Glomerular visceral epithelial cell (primary cell): ENCODE data around the gene DIS3.
"Not testable (repeated sequence)": the region's sequence is repeated elsewhere in the genome, so short reads cannot be mapped to it uniquely, and the experiment has no call there.

ENCODE experiments used
- DNase-seq: peaks from one replicate; pipeline ENCODE4 v3.0.0-alpha.2; 2016; ENCODE audit errors: extremely low spot score

The DIS3 gene

GRCh38 chr13:72781451-72782439, at the start of gene DIS3, which contains the start of gene PIBF1:
Gene DIS3 (minus strand): TSS chr13:72781900. CDS start chr13:72781832, 68 bp downstream.
Gene PIBF1 (plus strand): TSS chr13:72782133. CDS start chr13:72783470, 1,337 bp downstream.
- peak; percentile 98 for DNase-seq

- DNase-seq, result no peak
Observed at GRCh38 chr13:72823724-72824123, 42.0 kb upstream of the DIS3 start.

- no peak for DNase-seq
Observed at GRCh38 chr13:72823081-72823480, 41.4 kb upstream of the DIS3 start.

GRCh38 chr13:72820898-72821279, 39.2 kb upstream of the DIS3 start:
- DNase-seq, result no peak

GRCh38 chr13:72820156-72820897, 38.6 kb upstream of the DIS3 start:
- DNase-seq, result peak; percentile 48

- peak; percentile 32 for DNase-seq
Observed at GRCh38 chr13:72808917-72809500, 27.3 kb upstream of the DIS3 start.

- not testable (repeated sequence) for DNase-seq
Observed at GRCh38 chr13:72806514-72806913, 24.8 kb upstream of the DIS3 start.

GRCh38 chr13:72805676-72806346, 24.1 kb upstream of the DIS3 start:
- no peak for DNase-seq

- DNase-seq, result no peak
Observed at GRCh38 chr13:72804301-72804700, 22.6 kb upstream of the DIS3 start.

GRCh38 chr13:72798817-72799216, 17.1 kb upstream of the DIS3 start:
- no peak for DNase-seq

GRCh38 chr13:72792640-72793039, 10.9 kb upstream of the DIS3 start:
- no peak for DNase-seq

- DNase-seq, result no peak
Observed at GRCh38 chr13:72788831-72789230, 7.1 kb upstream of the DIS3 start.

GRCh38 chr13:72784679-72785078, 3.0 kb upstream of the DIS3 start:
- not testable (repeated sequence) for DNase-seq

GRCh38 chr13:72782717-72783116, 1.0 kb upstream of the DIS3 start:
- DNase-seq, result no peak

GRCh38 chr13:72774019-72774418, 7.7 kb downstream of the DIS3 start:
- DNase-seq, result no peak

GRCh38 chr13:72763411-72763810, 18.3 kb downstream of the DIS3 start:
- DNase-seq, result no peak

- DNase-seq, result no peak
Observed at GRCh38 chr13:72760189-72760588, 21.5 kb downstream of the DIS3 start.

- no peak for DNase-seq
Observed at GRCh38 chr13:72757792-72758535, 23.7 kb downstream of the DIS3 start.

GRCh38 chr13:72754111-72754510, 27.6 kb downstream of the DIS3 start:
- DNase-seq, result no peak

GRCh38 chr13:72751220-72751619, 30.5 kb downstream of the DIS3 start:
- DNase-seq, result no peak

GRCh38 chr13:72745260-72745659, 36.4 kb downstream of the DIS3 start:
- DNase-seq, result no peak
